ENCODE results near the gene TEX2. TPM values are rescaled to one million over a fixed set of nuclear protein-coding genes. Genes with fewer than 3 reads are reported as not detected.

Gene TEX2
- total RNA-seq, 1 experiment from 2014 or later = 10.8 TPM

DNA sequence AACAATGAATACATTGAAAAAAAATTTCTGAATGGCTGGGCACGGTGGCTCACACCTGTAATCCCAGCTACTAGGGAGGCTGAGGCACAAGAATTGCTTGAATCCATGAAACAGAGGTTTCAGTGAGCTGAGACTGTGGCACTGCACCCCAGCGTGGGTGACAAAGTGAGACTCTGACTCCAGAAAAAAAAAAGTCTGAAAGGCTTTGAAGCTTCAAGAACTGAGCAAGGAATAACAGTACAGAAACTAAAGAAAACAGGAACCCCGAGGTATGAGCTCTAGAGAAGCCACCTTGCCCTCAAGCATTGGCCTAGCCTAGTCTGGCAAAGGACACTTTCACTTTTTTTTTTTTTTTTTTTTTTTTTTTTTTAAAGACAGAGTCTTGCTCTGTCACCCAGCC is 45.0 kb downstream of the TEX2 start:
- TF ChIP-seq PRDM15 (CRISPR knock-in tag; IDR thresholded peaks at IDR 0.05) (no peak), ZNF532 (CRISPR knock-in tag; IDR thresholded peaks at IDR 0.05; ENCODE audit: borderline replicate concordance) (no peak), FOXJ3 (CRISPR knock-in tag; IDR thresholded peaks at IDR 0.05; ENCODE audit: borderline replicate concordance) (no peak), SP1 (CRISPR knock-in tag; conservative IDR thresholded peaks at IDR 0.05) (no peak), ZNF317 (CRISPR knock-in tag; IDR thresholded peaks at IDR 0.05; ENCODE audit: borderline replicate concordance, low read depth) (no peak), FOXP4 (CRISPR knock-in tag; IDR thresholded peaks at IDR 0.05) (no peak), FOXK1 (CRISPR knock-in tag; IDR thresholded peaks at IDR 0.05) (no peak), ETV6 (CRISPR knock-in tag; IDR thresholded peaks at IDR 0.05) (no peak), KAT7 (CRISPR knock-in tag; IDR thresholded peaks at IDR 0.05; ENCODE audit: borderline replicate concordance) (no peak), USF1 (CRISPR knock-in tag; IDR thresholded peaks at IDR 0.05) (no peak), RORB (CRISPR knock-in tag; IDR thresholded peaks at IDR 0.05) (no peak), JAZF1 (CRISPR knock-in tag; IDR thresholded peaks at IDR 0.05) (no peak), IRF2 (CRISPR knock-in tag; IDR thresholded peaks at IDR 0.05; ENCODE audit: borderline replicate concordance, low read depth) (no peak)
- TF ChIP-seq, protein P1, sequence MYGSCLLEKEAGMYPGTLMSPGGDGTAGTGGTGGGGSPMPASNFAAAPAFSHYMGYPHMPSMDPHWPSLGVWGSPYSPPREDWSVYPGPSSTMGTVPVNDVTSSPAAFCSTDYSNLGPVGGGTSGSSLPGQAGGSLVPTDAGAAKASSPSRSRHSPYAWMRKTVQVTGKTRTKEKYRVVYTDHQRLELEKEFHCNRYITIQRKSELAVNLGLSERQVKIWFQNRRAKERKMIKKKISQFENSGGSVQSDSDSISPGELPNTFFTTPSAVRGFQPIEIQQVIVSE (CRISPR knock-in tag; IDR thresholded peaks at IDR 0.05; ENCODE audit: borderline replicate concordance) = no peak
- TF ChIP-seq, protein P2, sequence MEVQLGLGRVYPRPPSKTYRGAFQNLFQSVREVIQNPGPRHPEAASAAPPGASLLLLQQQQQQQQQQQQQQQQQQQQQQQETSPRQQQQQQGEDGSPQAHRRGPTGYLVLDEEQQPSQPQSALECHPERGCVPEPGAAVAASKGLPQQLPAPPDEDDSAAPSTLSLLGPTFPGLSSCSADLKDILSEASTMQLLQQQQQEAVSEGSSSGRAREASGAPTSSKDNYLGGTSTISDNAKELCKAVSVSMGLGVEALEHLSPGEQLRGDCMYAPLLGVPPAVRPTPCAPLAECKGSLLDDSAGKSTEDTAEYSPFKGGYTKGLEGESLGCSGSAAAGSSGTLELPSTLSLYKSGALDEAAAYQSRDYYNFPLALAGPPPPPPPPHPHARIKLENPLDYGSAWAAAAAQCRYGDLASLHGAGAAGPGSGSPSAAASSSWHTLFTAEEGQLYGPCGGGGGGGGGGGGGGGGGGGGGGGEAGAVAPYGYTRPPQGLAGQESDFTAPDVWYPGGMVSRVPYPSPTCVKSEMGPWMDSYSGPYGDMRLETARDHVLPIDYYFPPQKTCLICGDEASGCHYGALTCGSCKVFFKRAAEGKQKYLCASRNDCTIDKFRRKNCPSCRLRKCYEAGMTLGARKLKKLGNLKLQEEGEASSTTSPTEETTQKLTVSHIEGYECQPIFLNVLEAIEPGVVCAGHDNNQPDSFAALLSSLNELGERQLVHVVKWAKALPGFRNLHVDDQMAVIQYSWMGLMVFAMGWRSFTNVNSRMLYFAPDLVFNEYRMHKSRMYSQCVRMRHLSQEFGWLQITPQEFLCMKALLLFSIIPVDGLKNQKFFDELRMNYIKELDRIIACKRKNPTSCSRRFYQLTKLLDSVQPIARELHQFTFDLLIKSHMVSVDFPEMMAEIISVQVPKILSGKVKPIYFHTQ (CRISPR knock-in tag; IDR thresholded peaks at IDR 0.05) = no peak
- DNase-seq (ENCODE audit: low spot score) (no peak), ATAC-seq (no peak)
- peaks cover 9% of the 10 kb centered on the region; the same call in 1 of the 2 replicates for H3K9me3 Mint-ChIP-seq
- no peaks in the 10 kb centered on the region for H3K27me3 Mint-ChIP-seq (ENCODE audit: low read depth)
- peaks cover 16% of the 10 kb centered on the region for H3K4me1 Mint-ChIP-seq
- ChIA-PET POLR2A (interaction anchor here (0.7 kb wide), 1 partner anchor 70 kb away, joined by 3 read pairs; no protein-coding TSS in a partner anchor), CTCF (interaction anchor here (0.6 to 2.4 kb wide), 6 partner anchors 11 to 154 kb away, joined by 3 to 8 read pairs (median 6); no protein-coding TSS in a partner anchor)
- no peak overlapping the region for H3K27ac Mint-ChIP-seq
- peaks cover 4% of the 10 kb centered on the region for H3K36me3 Mint-ChIP-seq
- H3K4me3 Mint-ChIP-seq = no peak overlapping the region

All from WTC11 (cell line).